Activated CD4-positive, alpha-beta memory T cell treated with anti-CD3 and anti-CD28 coated beads, Interleukin-2, amount 10 ng/mL, durations not matched to agents 7 days and 5 days (primary cell): ENCODE data around the gene NCKAP5. TPM values are rescaled to one million over a fixed set of nuclear protein-coding genes. Genes with fewer than 3 reads are reported as not detected.

Experiments
- CTCF ChIA-PET: fragments of 350-600 bp; sonication (Branson Sonifier 250); formaldehyde crosslinking; loops from one replicate; lab custom pipeline; 2021; ENCODE audit warnings: antibody characterized with exemption, inconsistent platforms; lab: Charles Lee
- POLR2A ChIA-PET: fragments of 350-600 bp; sonication (Branson Sonifier 250); formaldehyde crosslinking; loops from one replicate; lab custom pipeline; 2021; ENCODE audit warnings: antibody characterized with exemption; lab: Charles Lee
- DNase-seq: peaks from one replicate; pipeline ENCODE4 v3.0.0-alpha.2; 2020
- H3K27ac Mint-ChIP-seq: one replicate; pipeline ENCODE4 v1.8.0; 2021; ENCODE audit warnings: mild to moderate bottlenecking, mixed read lengths
- H3K27me3 Mint-ChIP-seq: one replicate; pipeline ENCODE4 v1.8.0; 2021; ENCODE audit warnings: mixed read lengths
- H3K36me3 Mint-ChIP-seq: one replicate; pipeline ENCODE4 v1.8.0; 2021; ENCODE audit warnings: low read depth, mixed read lengths
- H3K4me1 Mint-ChIP-seq: one replicate; pipeline ENCODE4 v1.8.0; 2021; ENCODE audit warnings: mixed read lengths
- H3K4me3 Mint-ChIP-seq: one replicate; pipeline ENCODE4 v1.8.0; 2021; ENCODE audit warnings: mild to moderate bottlenecking, mixed read lengths
- H3K9me3 Mint-ChIP-seq: one replicate; pipeline ENCODE4 v1.8.0; 2021; ENCODE audit warnings: mixed read lengths
- total RNA-seq, 2 experiments: library from RNA; stranded (reverse); gene quantifications; one replicate each; pipeline ENCODE4 v1.2.3, GENCODE V29; 2021

Gene NCKAP5
- total RNA-seq, 2 experiments from 2014 or later, result not detected

- ChIA-PET CTCF (no interaction called here), POLR2A (no interaction called here)
- no peak for DNase-seq
- H3K4me1 Mint-ChIP-seq, result no peaks in the 10 kb centered on the region
- H3K27me3 Mint-ChIP-seq, result no peaks in the 10 kb centered on the region
- no peak overlapping the region for H3K4me3 Mint-ChIP-seq
- no peaks in the 10 kb centered on the region for H3K9me3 Mint-ChIP-seq
- H3K36me3 Mint-ChIP-seq, result no peaks in the 10 kb centered on the region
- H3K27ac Mint-ChIP-seq, result no peak overlapping the region
Measured at GRCh38 chr2:132984731-132985130, 583.5 kb downstream of the NCKAP5 start.

- H3K9me3 Mint-ChIP-seq, result peaks cover 5% of the 10 kb centered on the region
- ChIA-PET POLR2A (no interaction called here), CTCF (no interaction called here)
- no peaks in the 10 kb centered on the region for H3K36me3 Mint-ChIP-seq
- H3K4me3 Mint-ChIP-seq, result no peak overlapping the region
- DNase-seq, result no peak
- no peaks in the 10 kb centered on the region for H3K27me3 Mint-ChIP-seq
- no peaks in the 10 kb centered on the region for H3K4me1 Mint-ChIP-seq
- H3K27ac Mint-ChIP-seq, result no peak overlapping the region
Measured at GRCh38 chr2:132980304-132980703, 588.0 kb downstream of the NCKAP5 start.

- Mint-ChIP-seq H3K4me1 (no peaks in the 10 kb centered on the region), H3K4me3 (no peak overlapping the region), H3K27me3 (no peaks in the 10 kb centered on the region), H3K36me3 (no peaks in the 10 kb centered on the region), H3K27ac (no peak overlapping the region), H3K9me3 (peaks cover 7% of the 10 kb centered on the region)
- POLR2A ChIA-PET, result no interaction called here
- CTCF ChIA-PET, result no interaction called here
- DNase-seq, result no peak
Measured at GRCh38 chr2:132979339-132980093, 588.7 kb downstream of the NCKAP5 start.

- H3K27me3 Mint-ChIP-seq, result no peaks in the 10 kb centered on the region
- no peaks in the 10 kb centered on the region for H3K4me1 Mint-ChIP-seq
- CTCF ChIA-PET, result no interaction called here
- H3K36me3 Mint-ChIP-seq, result no peaks in the 10 kb centered on the region
- no peak for DNase-seq
- POLR2A ChIA-PET, result no interaction called here
- H3K4me3 Mint-ChIP-seq, result no peak overlapping the region
- H3K9me3 Mint-ChIP-seq, result peaks cover 8% of the 10 kb centered on the region
- H3K27ac Mint-ChIP-seq, result no peak overlapping the region
Measured at GRCh38 chr2:132978840-132979239, 589.4 kb downstream of the NCKAP5 start.

GRCh38 chr2:132977812-132978529 lies 590.3 kb downstream of the NCKAP5 start:
- Mint-ChIP-seq H3K27me3 (no peaks in the 10 kb centered on the region), H3K27ac (no peak overlapping the region), H3K4me3 (no peak overlapping the region), H3K4me1 (no peaks in the 10 kb centered on the region), H3K9me3 (peaks cover 8% of the 10 kb centered on the region), H3K36me3 (no peaks in the 10 kb centered on the region)
- POLR2A ChIA-PET, result no interaction called here
- CTCF ChIA-PET, result interaction anchor here (0.6 kb wide), 1 partner anchor 93 kb away, joined by 3 read pairs; no protein-coding TSS in a partner anchor
- no peak for DNase-seq

GRCh38 chr2:132975193-132976105 lies 592.8 kb downstream of the NCKAP5 start:
- CTCF ChIA-PET, result no interaction called here

GRCh38 chr2:132974467-132975095 lies 593.7 kb downstream of the NCKAP5 start:
- H3K4me1 Mint-ChIP-seq, result no peaks in the 10 kb centered on the region
- no peaks in the 10 kb centered on the region for H3K27me3 Mint-ChIP-seq

More at GRCh38 chr2:132975193-132976105, 592.8 kb downstream of the NCKAP5 start:
- no peaks in the 10 kb centered on the region for H3K36me3 Mint-ChIP-seq
- H3K27me3 Mint-ChIP-seq, result no peaks in the 10 kb centered on the region
- peaks cover 8% of the 10 kb centered on the region for H3K9me3 Mint-ChIP-seq
- no peaks in the 10 kb centered on the region for H3K4me1 Mint-ChIP-seq
- DNase-seq, result no peak
- POLR2A ChIA-PET, result no interaction called here
- H3K4me3 Mint-ChIP-seq, result no peak overlapping the region
- no peak overlapping the region for H3K27ac Mint-ChIP-seq

GRCh38 chr2:132971310-132972061 lies 596.8 kb downstream of the NCKAP5 start:
- H3K9me3 Mint-ChIP-seq, result peaks cover 3% of the 10 kb centered on the region
- H3K27ac Mint-ChIP-seq, result no peak overlapping the region
- POLR2A ChIA-PET, result no interaction called here

More at GRCh38 chr2:132974467-132975095, 593.7 kb downstream of the NCKAP5 start:
- Mint-ChIP-seq H3K4me3 (no peak overlapping the region), H3K36me3 (no peaks in the 10 kb centered on the region), H3K9me3 (peaks cover 7% of the 10 kb centered on the region), H3K27ac (no peak overlapping the region)
- CTCF ChIA-PET, result no interaction called here
- POLR2A ChIA-PET, result no interaction called here
- DNase-seq, result no peak

GRCh38 chr2:132969371-132969985 lies 598.8 kb downstream of the NCKAP5 start:
- Mint-ChIP-seq H3K4me1 (no peaks in the 10 kb centered on the region), H3K27me3 (no peaks in the 10 kb centered on the region), H3K4me3 (no peak overlapping the region), H3K27ac (no peak overlapping the region), H3K36me3 (no peaks in the 10 kb centered on the region), H3K9me3 (peaks cover under 1% of the 10 kb centered on the region)
- ChIA-PET CTCF (no interaction called here), POLR2A (no interaction called here)
- DNase-seq, result no peak

More at GRCh38 chr2:132971310-132972061, 596.8 kb downstream of the NCKAP5 start:
- H3K36me3 Mint-ChIP-seq, result no peaks in the 10 kb centered on the region
- DNase-seq, result no peak
- CTCF ChIA-PET, result no interaction called here
- no peaks in the 10 kb centered on the region for H3K27me3 Mint-ChIP-seq
- no peak overlapping the region for H3K4me3 Mint-ChIP-seq
- H3K4me1 Mint-ChIP-seq, result no peaks in the 10 kb centered on the region

GRCh38 chr2:132965460-132965859 lies 602.8 kb downstream of the NCKAP5 start:
- H3K9me3 Mint-ChIP-seq, result no peaks in the 10 kb centered on the region
- ChIA-PET POLR2A (no interaction called here), CTCF (no interaction called here)
- H3K4me1 Mint-ChIP-seq, result no peaks in the 10 kb centered on the region
- H3K27ac Mint-ChIP-seq, result no peak overlapping the region
- no peaks in the 10 kb centered on the region for H3K27me3 Mint-ChIP-seq
- no peaks in the 10 kb centered on the region for H3K36me3 Mint-ChIP-seq
- DNase-seq, result no peak
- H3K4me3 Mint-ChIP-seq, result no peak overlapping the region

GRCh38 chr2:132963161-132963560 lies 605.1 kb downstream of the NCKAP5 start:
- Mint-ChIP-seq H3K9me3 (no peaks in the 10 kb centered on the region), H3K27me3 (no peaks in the 10 kb centered on the region), H3K36me3 (no peaks in the 10 kb centered on the region), H3K4me1 (no peaks in the 10 kb centered on the region), H3K27ac (no peak overlapping the region), H3K4me3 (no peak overlapping the region)
- ChIA-PET CTCF (no interaction called here), POLR2A (no interaction called here)
- no peak for DNase-seq

- Mint-ChIP-seq H3K27me3 (no peaks in the 10 kb centered on the region), H3K4me3 (no peak overlapping the region), H3K36me3 (no peaks in the 10 kb centered on the region), H3K9me3 (peaks cover 4% of the 10 kb centered on the region), H3K27ac (no peak overlapping the region), H3K4me1 (no peaks in the 10 kb centered on the region)
- ChIA-PET POLR2A (no interaction called here), CTCF (no interaction called here)
- DNase-seq, result no peak
Measured at GRCh38 chr2:132958887-132959286, 609.4 kb downstream of the NCKAP5 start.
